GM20000 (cell line): ENCODE measurements around the gene ZNF488.

Experiments
- DNase-seq: peaks from one replicate; pipeline ENCODE4 v3.0.0; 2012; ENCODE audit warnings: low spot score
- TF ChIP-seq, protein P1 (sequence below): IDR thresholded peaks from 2 replicates; pipeline ENCODE4 v1.5.1; 2012; ENCODE audit warnings: mild to moderate bottlenecking, control low read depth; ENCODE audit errors: extremely low read depth, missing control alignments

The ZNF488 gene

DNA sequence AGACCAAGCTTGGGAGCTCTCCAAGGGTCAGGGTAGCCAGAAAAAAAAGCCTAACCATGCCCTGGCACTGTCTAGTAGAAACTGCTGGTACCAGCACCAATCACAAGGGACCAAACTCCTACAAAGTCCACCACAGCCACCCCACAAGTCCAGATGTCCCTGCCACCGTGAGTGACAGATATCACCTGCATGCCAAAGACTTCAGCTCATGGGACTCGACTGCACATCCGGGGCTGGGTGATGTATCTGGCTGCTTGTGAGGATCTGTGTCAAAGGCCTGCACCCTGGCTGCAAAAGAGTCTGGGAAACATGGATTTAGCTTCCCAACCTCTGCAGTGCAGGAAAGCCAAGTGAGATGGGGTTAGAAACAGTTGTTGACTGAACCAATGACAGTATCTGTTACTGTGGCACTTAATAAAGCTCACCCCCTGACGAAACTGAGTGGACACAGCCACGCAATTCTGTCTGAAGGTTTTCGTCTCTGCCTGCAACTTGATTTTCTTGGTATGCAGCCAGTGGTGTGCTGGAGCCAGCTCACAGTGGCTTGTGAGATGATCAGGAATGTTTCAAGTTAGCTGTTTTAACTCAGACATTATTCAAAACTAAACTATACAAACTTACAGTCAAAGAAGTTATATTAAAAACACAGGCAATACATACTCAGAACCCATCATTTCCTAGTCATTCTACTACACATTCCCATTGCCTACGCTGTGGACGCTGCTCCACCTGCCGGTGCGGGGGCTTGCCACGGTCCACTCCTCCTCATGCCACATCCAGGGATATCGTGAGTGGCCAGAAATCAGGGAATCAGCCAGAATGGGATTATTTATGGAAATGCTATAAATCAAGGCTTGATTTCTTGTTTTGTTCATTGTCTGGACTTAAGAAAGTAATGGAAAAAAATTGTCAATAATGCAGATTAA, 9.2 kb downstream of the ZNF488 start:
- TF ChIP-seq, protein P1, sequence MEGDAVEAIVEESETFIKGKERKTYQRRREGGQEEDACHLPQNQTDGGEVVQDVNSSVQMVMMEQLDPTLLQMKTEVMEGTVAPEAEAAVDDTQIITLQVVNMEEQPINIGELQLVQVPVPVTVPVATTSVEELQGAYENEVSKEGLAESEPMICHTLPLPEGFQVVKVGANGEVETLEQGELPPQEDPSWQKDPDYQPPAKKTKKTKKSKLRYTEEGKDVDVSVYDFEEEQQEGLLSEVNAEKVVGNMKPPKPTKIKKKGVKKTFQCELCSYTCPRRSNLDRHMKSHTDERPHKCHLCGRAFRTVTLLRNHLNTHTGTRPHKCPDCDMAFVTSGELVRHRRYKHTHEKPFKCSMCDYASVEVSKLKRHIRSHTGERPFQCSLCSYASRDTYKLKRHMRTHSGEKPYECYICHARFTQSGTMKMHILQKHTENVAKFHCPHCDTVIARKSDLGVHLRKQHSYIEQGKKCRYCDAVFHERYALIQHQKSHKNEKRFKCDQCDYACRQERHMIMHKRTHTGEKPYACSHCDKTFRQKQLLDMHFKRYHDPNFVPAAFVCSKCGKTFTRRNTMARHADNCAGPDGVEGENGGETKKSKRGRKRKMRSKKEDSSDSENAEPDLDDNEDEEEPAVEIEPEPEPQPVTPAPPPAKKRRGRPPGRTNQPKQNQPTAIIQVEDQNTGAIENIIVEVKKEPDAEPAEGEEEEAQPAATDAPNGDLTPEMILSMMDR: no peak

DNA sequence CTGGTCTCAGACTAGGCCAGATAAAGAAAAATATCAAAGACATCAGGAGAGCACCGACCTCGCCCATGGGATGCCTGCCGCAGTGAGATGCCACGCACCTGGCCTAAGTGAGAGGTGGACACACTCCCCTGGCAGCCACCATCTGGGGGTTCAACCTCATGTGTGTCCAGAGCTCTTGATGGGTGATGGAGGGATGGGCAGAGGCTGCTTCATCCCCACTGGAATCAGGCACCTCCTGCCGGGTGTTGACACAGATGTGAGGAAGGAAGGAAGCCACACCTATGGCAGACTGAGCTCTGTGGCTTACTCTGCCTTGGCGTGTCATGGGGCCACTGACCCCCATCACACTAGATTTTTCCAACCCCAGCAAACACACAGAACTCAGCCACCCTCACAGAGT, 11.4 kb downstream of the ZNF488 start:
- DNase-seq: no peak
- TF ChIP-seq, protein P1: no peak

More for the DNA sequence above, 9.2 kb downstream of the ZNF488 start:
- no peak for DNase-seq

DNA sequence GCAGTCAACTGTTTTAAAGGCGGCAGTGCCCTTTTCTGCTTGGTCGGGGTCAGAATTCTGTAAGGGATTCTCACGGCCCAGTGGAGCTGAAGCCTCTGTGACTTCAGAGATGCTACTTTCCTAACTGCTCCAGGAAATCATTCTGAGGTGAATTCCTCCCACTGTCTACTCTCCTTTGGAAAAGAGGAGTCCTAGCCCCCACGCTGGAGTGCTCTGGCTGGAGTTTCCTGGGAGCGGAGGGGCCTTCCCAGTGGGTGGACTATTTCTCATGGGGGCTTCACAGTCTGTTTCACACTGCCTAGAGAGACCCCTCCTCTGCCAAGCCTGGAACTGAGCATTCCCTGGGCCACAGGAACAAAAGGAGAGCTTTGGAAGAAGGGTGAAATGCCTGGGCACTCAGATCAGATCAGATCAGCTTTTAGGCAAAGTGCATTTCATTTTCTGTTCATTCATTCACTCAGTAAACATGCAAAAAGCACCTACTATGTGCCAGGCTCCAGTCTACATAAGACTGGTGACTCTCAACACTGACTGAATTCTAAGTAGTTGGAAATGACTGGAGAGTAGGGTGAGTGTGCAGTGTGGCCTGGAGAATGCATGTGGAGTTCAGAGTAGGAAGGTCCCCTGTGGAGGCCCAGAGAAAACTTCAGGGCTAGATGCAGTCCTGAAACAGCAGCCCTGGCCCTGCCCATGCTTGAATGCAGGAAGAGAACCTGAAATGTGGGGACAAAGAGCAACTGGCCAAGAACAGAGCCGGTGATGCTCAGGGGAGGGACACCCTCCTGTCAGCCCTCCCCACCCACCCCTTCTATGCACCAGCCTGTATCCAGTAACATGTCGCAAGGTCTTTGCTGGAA, 12.2 kb downstream of the ZNF488 start:
- DNase-seq: no peak
- TF ChIP-seq, protein P1: no peak

DNA sequence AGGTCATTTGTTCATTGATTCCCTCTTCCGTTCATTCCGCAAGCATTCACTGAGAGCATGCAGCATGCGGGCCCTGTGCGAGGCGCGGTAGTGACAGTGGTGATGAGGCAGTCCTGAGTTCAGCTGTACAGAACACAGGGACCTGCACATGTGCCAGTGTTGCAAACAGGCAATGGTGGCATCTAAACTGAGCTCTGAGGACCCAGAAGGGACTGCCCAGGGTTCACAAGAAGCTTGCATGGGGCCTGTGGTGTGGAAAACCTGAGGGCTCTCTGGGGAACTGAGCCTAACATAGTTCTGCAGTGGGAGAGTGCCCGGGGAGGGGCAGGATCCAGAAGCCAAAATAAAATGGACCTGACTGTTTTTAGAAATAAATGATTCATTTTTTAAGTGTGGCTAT, 13.2 kb downstream of the ZNF488 start:
- DNase-seq: no peak
- TF ChIP-seq, protein P1: no peak

DNA sequence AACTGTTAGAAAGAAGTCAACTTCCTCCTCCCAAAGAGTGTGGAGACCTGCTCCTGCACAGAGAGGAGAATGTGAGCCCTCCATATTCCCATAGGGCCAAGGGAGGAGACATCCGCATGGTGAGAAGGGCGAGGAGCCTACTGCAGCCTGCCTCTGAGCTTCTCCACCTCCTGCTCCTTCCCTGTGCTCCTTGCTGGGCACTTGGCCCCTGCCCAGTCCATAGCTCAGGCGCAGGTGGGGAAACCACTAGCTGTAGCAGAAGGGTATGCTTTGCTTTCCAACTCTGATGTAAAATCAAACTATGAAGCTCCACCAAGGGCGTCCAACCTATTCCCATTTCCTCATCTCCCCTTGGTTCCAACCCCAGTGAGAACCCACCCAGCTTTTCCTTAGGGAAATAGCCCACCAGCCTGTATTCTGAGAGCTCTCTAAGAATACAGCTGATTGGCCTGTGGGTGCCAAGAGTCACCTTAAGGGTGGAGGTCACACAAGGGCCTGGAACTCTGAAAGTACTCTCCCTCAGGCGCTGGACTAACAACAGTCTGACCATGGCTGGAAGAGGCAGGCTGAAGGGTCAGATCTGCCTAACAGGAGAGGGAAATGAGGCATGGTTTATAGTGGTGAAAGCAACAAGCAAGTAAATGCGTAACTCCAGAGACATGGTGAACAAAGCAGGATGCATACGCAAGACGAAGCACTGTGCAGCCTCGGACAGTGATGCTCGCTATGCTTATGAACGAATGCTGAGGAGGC, 13.9 kb downstream of the ZNF488 start:
- TF ChIP-seq, protein P1: no peak

DNA sequence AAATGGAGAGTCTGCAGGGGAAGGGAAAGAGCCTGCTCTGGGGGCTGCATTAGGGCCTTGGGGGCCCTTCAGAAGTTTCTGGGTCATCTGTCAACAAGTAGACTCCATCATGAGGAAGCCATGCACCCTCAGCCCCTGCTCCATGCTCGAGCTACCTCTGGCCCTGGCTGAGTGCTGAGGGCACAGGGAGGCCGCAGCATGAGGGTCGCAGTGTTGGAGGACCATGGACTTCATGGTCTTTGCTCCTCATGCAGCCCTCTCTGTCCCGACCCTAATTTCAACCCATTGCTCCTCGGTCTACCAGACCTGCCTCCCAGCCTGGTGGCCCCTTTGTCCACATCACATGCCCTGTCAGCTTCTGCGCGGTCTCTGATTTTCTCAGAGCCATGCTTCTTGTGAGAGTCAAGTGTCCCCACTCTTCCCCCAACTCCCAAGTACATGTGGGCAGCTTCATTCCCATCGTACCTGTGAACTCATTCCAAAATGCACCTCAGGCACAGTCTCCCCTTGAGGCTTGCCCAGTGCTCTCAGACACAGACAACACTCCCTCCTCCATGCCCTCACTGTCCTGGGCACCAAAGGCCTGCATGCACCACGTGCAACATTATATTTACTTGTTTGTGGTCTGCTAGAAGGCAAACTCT, 14.7 kb downstream of the ZNF488 start:
- TF ChIP-seq, protein P1: no peak
- DNase-seq: no peak

More for the DNA sequence above, 13.9 kb downstream of the ZNF488 start:
- no peak for DNase-seq
